Pancreas (tissue), 10 donors: ENCODE measurements around the gene CHRNB2. TPM values are rescaled to one million over a fixed set of nuclear protein-coding genes. Genes with fewer than 3 reads are reported as not detected.

Experiments
- ATAC-seq, 4 donors: fragments of 200-7000 bp; cut with Tn5 transposase; one replicate each; pipeline versions ENCODE4 v1.8.0 to v1.9.1; 2020; ENCODE audit warnings: mild to moderate bottlenecking in 4 of 4, moderate library complexity in 4 of 4
- DNase-seq, 6 donors: peaks; one replicate each; pipeline ENCODE4 v3.0.0-alpha.2; 2020
- FAIRE-seq: peaks from 2 replicates; lab custom pipeline; 2012; peaks lifted over from hg19 to GRCh38; lab: Jason Lieb, UNC
- H3K27ac ChIP-seq, 4 donors: fragments of 200-600 bp; sonication (generic); 1 replicate in 3 of 4; 2 replicates in 1 of 4; pipeline versions ENCODE4 v1.5.0 to v1.8.0; 2020
- H3K27me3 ChIP-seq, 4 donors: fragments of 200-600 bp; one replicate each; pipeline ENCODE4 v1.8.0; 2021
- H3K36me3 ChIP-seq, 3 donors: fragments of 200-600 bp; sonication (generic) in 1 of 3; one replicate each; pipeline versions ENCODE4 v1.5.0 to v1.8.0; 2020 to 2021
- H3K4me1 ChIP-seq, 3 donors: fragments of 200-600 bp; one replicate each; pipeline ENCODE4 v1.8.0; 2021
- H3K4me3 ChIP-seq, 4 donors: fragments of 200-600 bp; sonication (generic) in 2 of 4; one replicate each; pipeline versions ENCODE4 v1.5.0 to v1.8.0; 2020 to 2021
- H3K9me3 ChIP-seq, 4 donors: fragments of 200-600 bp; one replicate each; pipeline ENCODE4 v1.8.0; 2021
- CTCF ChIP-seq, 4 donors: fragments of 200-600 bp; sonication (generic) in 3 of 4; IDR thresholded peaks; one replicate each; pipeline versions ENCODE4 v1.5.0 to v1.8.0; 2021; ENCODE audit warnings: antibody characterized with exemption in 4 of 4
- WGBS, 2 donors: extraction: QIAGEN DNeasy Blood & Tissue Kit; methylation state at CpG; one replicate each; pipeline ENCODE4 v1.1.7; 2013; 5-methylcytosine and 5-hydroxymethylcytosine counted together
- intact Hi-C, 3 donors: fragments of 100-400 bp; cut with DNase I; formaldehyde crosslinking; loops; one replicate each; pipeline versions ENCODE4 v1.11.1 to v1.14.2; 2022
- polyA plus RNA-seq, 2 donors: library from polyadenylated mRNA; stranded (reverse); fragments of 200-250 nt; gene quantifications; one replicate each; pipeline ENCODE4 v1.2.3, GENCODE V29; 2013
- total RNA-seq, 6 donors: library from RNA; stranded (reverse); fragmentation: NEBNext Ultra II Directional in 4 of 6; extraction: Animal tissue kit (Norgen Biotek cat#: 25700) in 4 of 6; gene quantifications; one replicate each; pipeline versions ENCODE4 v1.2.1 to v1.2.4, GENCODE V29; 2021 to 2023
- donor health status: healthy with polysubstance abuse.
- donor health status: DM: no; HTN: no; CAD: no; lungs with moderate emphysema.
- donor health status: DM: no; HTN: no; CAD: no.
- donor health status: control.
- donor health status: control.
- donor health status: Bipolar disorder and iron deficiency.
- donor health status: DM: yes; HTN: yes; CAD: no.
- donor health status: DM: no; HTN: no; CAD: no.
- donor health status: DM: no; HTN: no; CAD: no.
- donor health status: DM: yes; HTN: yes; CAD: no.

Gene CHRNB2
- total and polyA plus RNA-seq, 8 donors, result 0.32 to 3.1 (median 0.69) TPM

- H3K9me3 ChIP-seq, result no peaks in the 10 kb centered on the region
- H3K4me1 ChIP-seq, result peaks cover 8 to 12% (median 12%) of the 10 kb centered on the region in 3 donors
- peaks cover 1 to 13% (median 5%) of the 10 kb centered on the region in 3 donors for H3K36me3 ChIP-seq
- peak overlapping the region; percentile 66 to 93 (median 89) for H3K27ac ChIP-seq
- peak overlapping the region; percentile 18 to 88 (median 54) for H3K4me3 ChIP-seq
- TF ChIP-seq CTCF (IDR thresholded peaks at IDR 0.05), result peak; percentile 88 to 94 (median 90)
- intact Hi-C loops, result loop anchor here in 2 of 3 donors (10.0 kb wide), 2 partner anchors 195 to 325 kb away; no protein-coding TSS in a partner anchor
- ATAC-seq (peak; percentile 75 to 89 (median 82)), FAIRE-seq (no peak), DNase-seq (peak; percentile 78 to 94 (median 89))
- 3 to 4% methylated on average over 13 of the region's 13 CpGs for WGBS, 2 donors
- H3K27me3 ChIP-seq, result no peaks in the 10 kb centered on the region
Observed at GRCh38 chr1:154559466-154560044, 8.0 kb upstream of the CHRNB2 start.

- no peak overlapping the region for H3K4me3 ChIP-seq
- H3K36me3 ChIP-seq, result no peaks in the 10 kb centered on the region
- ATAC-seq (no peak), DNase-seq (no peak), FAIRE-seq (no peak)
- WGBS, 2 donors, result 77 to 80% methylated on average over 6 of the region's 6 CpGs
- intact Hi-C loops, result loop anchor here in 1 of 3 donors (10.0 kb wide), 2 partner anchors 189 to 319 kb away; no protein-coding TSS in a partner anchor
- H3K9me3 ChIP-seq, result no peaks in the 10 kb centered on the region
- H3K4me1 ChIP-seq, result peaks cover 0 to 5% (median 3%) of the 10 kb centered on the region in 3 donors
- H3K27ac ChIP-seq, result no peak overlapping the region
- TF ChIP-seq CTCF (IDR thresholded peaks at IDR 0.05), result no peak
- no peaks in the 10 kb centered on the region for H3K27me3 ChIP-seq
Observed at GRCh38 chr1:154565876-154566275, 1.7 kb upstream of the CHRNB2 start.

GRCh38 chr1:154568157-154568815 is 708 bp downstream of the CHRNB2 start:
- no peak overlapping the region for H3K27ac ChIP-seq
- intact Hi-C loops, result loop anchor here in 1 of 3 donors (10.0 kb wide), 2 partner anchors 187 to 317 kb away; no protein-coding TSS in a partner anchor
- ATAC-seq, result peak in 2 of 4 donors; percentile 6 to 11

DNA sequence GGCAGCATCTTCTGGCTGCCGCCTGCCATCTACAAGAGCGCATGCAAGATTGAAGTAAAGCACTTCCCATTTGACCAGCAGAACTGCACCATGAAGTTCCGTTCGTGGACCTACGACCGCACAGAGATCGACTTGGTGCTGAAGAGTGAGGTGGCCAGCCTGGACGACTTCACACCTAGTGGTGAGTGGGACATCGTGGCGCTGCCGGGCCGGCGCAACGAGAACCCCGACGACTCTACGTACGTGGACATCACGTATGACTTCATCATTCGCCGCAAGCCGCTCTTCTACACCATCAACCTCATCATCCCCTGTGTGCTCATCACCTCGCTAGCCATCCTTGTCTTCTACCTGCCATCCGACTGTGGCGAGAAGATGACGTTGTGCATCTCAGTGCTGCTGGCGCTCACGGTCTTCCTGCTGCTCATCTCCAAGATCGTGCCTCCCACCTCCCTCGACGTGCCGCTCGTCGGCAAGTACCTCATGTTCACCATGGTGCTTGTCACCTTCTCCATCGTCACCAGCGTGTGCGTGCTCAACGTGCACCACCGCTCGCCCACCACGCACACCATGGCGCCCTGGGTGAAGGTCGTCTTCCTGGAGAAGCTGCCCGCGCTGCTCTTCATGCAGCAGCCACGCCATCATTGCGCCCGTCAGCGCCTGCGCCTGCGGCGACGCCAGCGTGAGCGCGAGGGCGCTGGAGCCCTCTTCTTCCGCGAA is 3.8 kb downstream of the CHRNB2 start:
- DNase-seq (no peak), ATAC-seq (no peak), FAIRE-seq (no peak)
- intact Hi-C loops, result no loop called here
- Histone ChIP-seq H3K4me3 (no peak overlapping the region), H3K36me3 (no peaks in the 10 kb centered on the region), H3K27me3 (no peaks in the 10 kb centered on the region), H3K27ac (no peak overlapping the region), H3K4me1 (peaks cover 0 to 5% (median 3%) of the 10 kb centered on the region in 3 donors), H3K9me3 (no peaks in the 10 kb centered on the region)
- 92% methylated on average over 59 of the region's 59 CpGs for WGBS, 2 donors
- TF ChIP-seq CTCF (IDR thresholded peaks at IDR 0.05), result no peak

More at GRCh38 chr1:154568157-154568815, 708 bp downstream of the CHRNB2 start:
- 28 to 33% methylated on average over 16 to 17 of the region's 17 CpGs for WGBS, 2 donors
- Histone ChIP-seq H3K4me1 (peaks cover 0 to 5% (median 3%) of the 10 kb centered on the region in 3 donors), H3K9me3 (no peaks in the 10 kb centered on the region), H3K36me3 (no peaks in the 10 kb centered on the region), H3K4me3 (peak overlapping the region in 1 of 4 donors; percentile 24), H3K27me3 (no peaks in the 10 kb centered on the region)
- no peak for FAIRE-seq
- no peak for TF ChIP-seq CTCF (IDR thresholded peaks at IDR 0.05)
- DNase-seq, result no peak
